Ishikawa (cell line): ENCODE data around the gene SVEP1.

Experiments used
- CEBPB ChIP-seq: IDR thresholded peaks from 2 replicates; pipeline ENCODE4 v1.6.1; 2012
- CREB1 ChIP-seq: IDR thresholded peaks from 2 replicates; pipeline ENCODE4 v1.6.1; 2012; ENCODE audit warnings: low read depth
- EGR1 ChIP-seq: IDR thresholded peaks from 2 replicates; pipeline ENCODE4 v1.6.1; 2012
- EP300 ChIP-seq: IDR thresholded peaks from 2 replicates; pipeline ENCODE4 v1.6.1; 2012; ENCODE audit warnings: borderline replicate concordance
- FOXM1 ChIP-seq: IDR thresholded peaks from 2 replicates; pipeline ENCODE4 v1.6.1; 2012; ENCODE audit warnings: low read depth, borderline replicate concordance
- MAX ChIP-seq: IDR thresholded peaks from 2 replicates; pipeline ENCODE4 v1.6.1; 2012
- NFIC ChIP-seq: IDR thresholded peaks from 2 replicates; pipeline ENCODE4 v1.6.1; 2012
- RAD21 ChIP-seq: IDR thresholded peaks from 2 replicates; pipeline ENCODE4 v1.6.1; 2012; ENCODE audit warnings: low read depth
- TAF1 ChIP-seq: IDR thresholded peaks from 2 replicates; pipeline ENCODE4 v1.6.1; 2012; ENCODE audit warnings: low read depth, mild to moderate bottlenecking
- TCF12 ChIP-seq: IDR thresholded peaks from 2 replicates; pipeline ENCODE4 v1.6.1; 2012; ENCODE audit warnings: low read depth
- TEAD4 ChIP-seq: IDR thresholded peaks from 2 replicates; pipeline ENCODE4 v1.6.1; 2012
- YY1 ChIP-seq: IDR thresholded peaks from 2 replicates; pipeline ENCODE4 v1.6.1; 2012; ENCODE audit warnings: low read depth
- ZBTB7A ChIP-seq: IDR thresholded peaks from 2 replicates; pipeline ENCODE4 v1.6.1; 2012; ENCODE audit warnings: low read depth
- TF ChIP-seq, protein P1 (sequence below): IDR thresholded peaks from 2 replicates; pipeline ENCODE4 v1.6.1; 2012
- TF ChIP-seq, protein P2 (sequence below): IDR thresholded peaks from 2 replicates; pipeline ENCODE4 v1.6.1; 2012; ENCODE audit warnings: low read depth, mild to moderate bottlenecking

SVEP1 gene

GRCh38 chr9:110579034-110579861, at the start of gene SVEP1:
Gene SVEP1 (minus strand): TSS chr9:110579741. CDS start chr9:110579543, 198 bp downstream.
- no peak for TF ChIP-seq YY1
- no peak for TF ChIP-seq RAD21
- no peak for TF ChIP-seq MAX
- no peak for TF ChIP-seq CEBPB
- TF ChIP-seq, protein P1, sequence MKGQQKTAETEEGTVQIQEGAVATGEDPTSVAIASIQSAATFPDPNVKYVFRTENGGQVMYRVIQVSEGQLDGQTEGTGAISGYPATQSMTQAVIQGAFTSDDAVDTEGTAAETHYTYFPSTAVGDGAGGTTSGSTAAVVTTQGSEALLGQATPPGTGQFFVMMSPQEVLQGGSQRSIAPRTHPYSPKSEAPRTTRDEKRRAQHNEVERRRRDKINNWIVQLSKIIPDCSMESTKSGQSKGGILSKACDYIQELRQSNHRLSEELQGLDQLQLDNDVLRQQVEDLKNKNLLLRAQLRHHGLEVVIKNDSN = no peak
- no peak for TF ChIP-seq ZBTB7A
- TF ChIP-seq TCF12 = no peak
- TF ChIP-seq CREB1 = no peak
- no peak for TF ChIP-seq TAF1
- TF ChIP-seq, protein P2, sequence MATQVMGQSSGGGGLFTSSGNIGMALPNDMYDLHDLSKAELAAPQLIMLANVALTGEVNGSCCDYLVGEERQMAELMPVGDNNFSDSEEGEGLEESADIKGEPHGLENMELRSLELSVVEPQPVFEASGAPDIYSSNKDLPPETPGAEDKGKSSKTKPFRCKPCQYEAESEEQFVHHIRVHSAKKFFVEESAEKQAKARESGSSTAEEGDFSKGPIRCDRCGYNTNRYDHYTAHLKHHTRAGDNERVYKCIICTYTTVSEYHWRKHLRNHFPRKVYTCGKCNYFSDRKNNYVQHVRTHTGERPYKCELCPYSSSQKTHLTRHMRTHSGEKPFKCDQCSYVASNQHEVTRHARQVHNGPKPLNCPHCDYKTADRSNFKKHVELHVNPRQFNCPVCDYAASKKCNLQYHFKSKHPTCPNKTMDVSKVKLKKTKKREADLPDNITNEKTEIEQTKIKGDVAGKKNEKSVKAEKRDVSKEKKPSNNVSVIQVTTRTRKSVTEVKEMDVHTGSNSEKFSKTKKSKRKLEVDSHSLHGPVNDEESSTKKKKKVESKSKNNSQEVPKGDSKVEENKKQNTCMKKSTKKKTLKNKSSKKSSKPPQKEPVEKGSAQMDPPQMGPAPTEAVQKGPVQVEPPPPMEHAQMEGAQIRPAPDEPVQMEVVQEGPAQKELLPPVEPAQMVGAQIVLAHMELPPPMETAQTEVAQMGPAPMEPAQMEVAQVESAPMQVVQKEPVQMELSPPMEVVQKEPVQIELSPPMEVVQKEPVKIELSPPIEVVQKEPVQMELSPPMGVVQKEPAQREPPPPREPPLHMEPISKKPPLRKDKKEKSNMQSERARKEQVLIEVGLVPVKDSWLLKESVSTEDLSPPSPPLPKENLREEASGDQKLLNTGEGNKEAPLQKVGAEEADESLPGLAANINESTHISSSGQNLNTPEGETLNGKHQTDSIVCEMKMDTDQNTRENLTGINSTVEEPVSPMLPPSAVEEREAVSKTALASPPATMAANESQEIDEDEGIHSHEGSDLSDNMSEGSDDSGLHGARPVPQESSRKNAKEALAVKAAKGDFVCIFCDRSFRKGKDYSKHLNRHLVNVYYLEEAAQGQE = no peak
- TF ChIP-seq NFIC = no peak
- no peak for TF ChIP-seq EP300
- TF ChIP-seq TEAD4 = no peak

GRCh38 chr9:110626101-110626829, 46.7 kb upstream of the SVEP1 start:
- TF ChIP-seq MAX = no peak
- TF ChIP-seq CEBPB = no peak
- TF ChIP-seq NFIC = no peak
- TF ChIP-seq FOXM1 = no peak
- no peak for TF ChIP-seq ZBTB7A
- TF ChIP-seq YY1 = no peak
- TF ChIP-seq, protein P1 = no peak

GRCh38 chr9:110623462-110624025, 44.0 kb upstream of the SVEP1 start:
- TF ChIP-seq YY1 = no peak
- peak; percentile 75 for TF ChIP-seq RAD21

DNA sequence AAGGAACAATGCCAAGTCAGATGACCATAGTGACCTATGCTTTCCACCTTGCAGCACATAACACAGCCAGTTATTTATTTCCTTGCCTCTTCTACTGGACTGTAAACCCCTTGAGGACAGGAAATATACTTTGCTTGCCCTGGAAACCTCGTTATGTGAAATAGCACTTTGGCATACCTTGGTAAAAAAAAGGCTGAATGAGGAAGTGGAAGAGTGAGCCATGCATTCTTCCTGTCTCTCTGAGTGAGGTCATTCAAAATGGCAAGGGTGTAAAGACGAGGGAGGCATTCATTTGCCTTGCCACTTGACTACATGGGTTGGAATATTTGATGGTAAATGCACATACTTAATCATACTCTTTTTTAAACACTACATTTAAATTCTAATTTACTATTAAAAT, 42.8 kb upstream of the SVEP1 start:
- TF ChIP-seq CREB1 = no peak
- no peak for TF ChIP-seq FOXM1
- no peak for TF ChIP-seq TCF12
- no peak for TF ChIP-seq TAF1
- TF ChIP-seq CEBPB = no peak
- no peak for TF ChIP-seq TEAD4
- no peak for TF ChIP-seq MAX
- TF ChIP-seq, protein P1 = no peak
- no peak for TF ChIP-seq NFIC
- TF ChIP-seq EGR1 = no peak
- no peak for TF ChIP-seq ZBTB7A
- no peak for TF ChIP-seq YY1
- no peak for TF ChIP-seq EP300
- TF ChIP-seq RAD21 = no peak
- TF ChIP-seq, protein P2 = no peak

DNA sequence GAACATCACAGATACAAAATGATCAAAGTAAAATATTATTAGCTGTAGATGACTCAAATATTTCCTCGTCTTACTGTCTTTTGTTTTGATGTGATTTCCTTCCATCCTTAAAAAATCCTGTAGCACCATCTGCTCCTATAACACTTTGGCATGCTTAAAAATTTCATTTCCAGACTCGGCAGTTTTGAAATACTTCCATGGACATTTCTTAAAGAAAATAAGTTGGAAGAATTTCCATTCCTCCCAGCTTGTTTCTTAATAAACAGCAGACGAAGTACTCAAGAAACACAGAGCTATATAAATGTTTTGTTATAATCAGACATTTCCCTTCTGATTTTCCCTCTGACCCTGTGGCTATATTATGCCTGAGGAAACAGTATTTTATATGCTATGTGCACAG, 41.2 kb upstream of the SVEP1 start:
- TF ChIP-seq CEBPB (no peak), CREB1 (no peak), TEAD4 (no peak), YY1 (no peak), RAD21 (no peak), TAF1 (no peak), NFIC (no peak), TCF12 (no peak), EGR1 (no peak), MAX (no peak), EP300 (no peak), ZBTB7A (no peak)
- TF ChIP-seq, protein P2 = no peak
